Neural cell (in vitro differentiated cells): Measurements from ENCODE around the gene PRKAR1B.

Experiments
- EP300 ChIP-seq: fragments of 450-650 bp; conservative IDR thresholded peaks from 2 replicates; pipeline ENCODE4 v1.6.1; 2014; ENCODE audit warnings: antibody characterized with exemption, mild to moderate bottlenecking, moderate library complexity; ENCODE audit not compliant: poor library complexity, severe bottlenecking
- EZH2 ChIP-seq: fragments of 200-600, 300-800 bp; shearing (Covaris generic), sonication (generic); IDR thresholded peaks from 2 replicates; pipeline ENCODE4 v1.6.1; 2014; ENCODE audit warnings: antibody characterized with exemption, low read length, borderline replicate concordance, mild to moderate bottlenecking; ENCODE audit not compliant: insufficient read depth, poor library complexity, severe bottlenecking
- MXI1 ChIP-seq: fragments of 450-650 bp; conservative IDR thresholded peaks from 2 replicates; pipeline ENCODE4 v1.6.1; 2014; ENCODE audit warnings: antibody characterized with exemption, mild to moderate bottlenecking; ENCODE audit not compliant: poor library complexity, severe bottlenecking
- POLR2AphosphoS5 ChIP-seq: IDR thresholded peaks from 2 replicates; pipeline ENCODE4 v1.6.1; 2012
- RAD21 ChIP-seq: fragments of 450-650 bp; conservative IDR thresholded peaks from 2 replicates; pipeline ENCODE4 v1.6.1; 2014; ENCODE audit warnings: antibody characterized with exemption, mild to moderate bottlenecking, moderate library complexity
- TF ChIP-seq, protein P1 (sequence below): fragments of 450-650 bp; IDR thresholded peaks from 2 replicates; pipeline ENCODE4 v1.5.1; 2014; ENCODE audit warnings: antibody characterized with exemption, mild to moderate bottlenecking, moderate library complexity; ENCODE audit not compliant: poor library complexity, severe bottlenecking
- TF ChIP-seq, protein P2 (sequence below): IDR thresholded peaks from 2 replicates; pipeline ENCODE4 v1.6.1; 2012; ENCODE audit warnings: borderline replicate concordance

- TF ChIP-seq, protein P1, sequence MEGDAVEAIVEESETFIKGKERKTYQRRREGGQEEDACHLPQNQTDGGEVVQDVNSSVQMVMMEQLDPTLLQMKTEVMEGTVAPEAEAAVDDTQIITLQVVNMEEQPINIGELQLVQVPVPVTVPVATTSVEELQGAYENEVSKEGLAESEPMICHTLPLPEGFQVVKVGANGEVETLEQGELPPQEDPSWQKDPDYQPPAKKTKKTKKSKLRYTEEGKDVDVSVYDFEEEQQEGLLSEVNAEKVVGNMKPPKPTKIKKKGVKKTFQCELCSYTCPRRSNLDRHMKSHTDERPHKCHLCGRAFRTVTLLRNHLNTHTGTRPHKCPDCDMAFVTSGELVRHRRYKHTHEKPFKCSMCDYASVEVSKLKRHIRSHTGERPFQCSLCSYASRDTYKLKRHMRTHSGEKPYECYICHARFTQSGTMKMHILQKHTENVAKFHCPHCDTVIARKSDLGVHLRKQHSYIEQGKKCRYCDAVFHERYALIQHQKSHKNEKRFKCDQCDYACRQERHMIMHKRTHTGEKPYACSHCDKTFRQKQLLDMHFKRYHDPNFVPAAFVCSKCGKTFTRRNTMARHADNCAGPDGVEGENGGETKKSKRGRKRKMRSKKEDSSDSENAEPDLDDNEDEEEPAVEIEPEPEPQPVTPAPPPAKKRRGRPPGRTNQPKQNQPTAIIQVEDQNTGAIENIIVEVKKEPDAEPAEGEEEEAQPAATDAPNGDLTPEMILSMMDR, result no peak
- no peak for TF ChIP-seq EZH2
- no peak for TF ChIP-seq RAD21
- TF ChIP-seq, protein P2, sequence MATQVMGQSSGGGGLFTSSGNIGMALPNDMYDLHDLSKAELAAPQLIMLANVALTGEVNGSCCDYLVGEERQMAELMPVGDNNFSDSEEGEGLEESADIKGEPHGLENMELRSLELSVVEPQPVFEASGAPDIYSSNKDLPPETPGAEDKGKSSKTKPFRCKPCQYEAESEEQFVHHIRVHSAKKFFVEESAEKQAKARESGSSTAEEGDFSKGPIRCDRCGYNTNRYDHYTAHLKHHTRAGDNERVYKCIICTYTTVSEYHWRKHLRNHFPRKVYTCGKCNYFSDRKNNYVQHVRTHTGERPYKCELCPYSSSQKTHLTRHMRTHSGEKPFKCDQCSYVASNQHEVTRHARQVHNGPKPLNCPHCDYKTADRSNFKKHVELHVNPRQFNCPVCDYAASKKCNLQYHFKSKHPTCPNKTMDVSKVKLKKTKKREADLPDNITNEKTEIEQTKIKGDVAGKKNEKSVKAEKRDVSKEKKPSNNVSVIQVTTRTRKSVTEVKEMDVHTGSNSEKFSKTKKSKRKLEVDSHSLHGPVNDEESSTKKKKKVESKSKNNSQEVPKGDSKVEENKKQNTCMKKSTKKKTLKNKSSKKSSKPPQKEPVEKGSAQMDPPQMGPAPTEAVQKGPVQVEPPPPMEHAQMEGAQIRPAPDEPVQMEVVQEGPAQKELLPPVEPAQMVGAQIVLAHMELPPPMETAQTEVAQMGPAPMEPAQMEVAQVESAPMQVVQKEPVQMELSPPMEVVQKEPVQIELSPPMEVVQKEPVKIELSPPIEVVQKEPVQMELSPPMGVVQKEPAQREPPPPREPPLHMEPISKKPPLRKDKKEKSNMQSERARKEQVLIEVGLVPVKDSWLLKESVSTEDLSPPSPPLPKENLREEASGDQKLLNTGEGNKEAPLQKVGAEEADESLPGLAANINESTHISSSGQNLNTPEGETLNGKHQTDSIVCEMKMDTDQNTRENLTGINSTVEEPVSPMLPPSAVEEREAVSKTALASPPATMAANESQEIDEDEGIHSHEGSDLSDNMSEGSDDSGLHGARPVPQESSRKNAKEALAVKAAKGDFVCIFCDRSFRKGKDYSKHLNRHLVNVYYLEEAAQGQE, result no peak
- TF ChIP-seq EP300, result no peak
- no peak for TF ChIP-seq MXI1
- no peak for TF ChIP-seq POLR2AphosphoS5
Observed at GRCh38 chr7:621572-622285, 105.4 kb downstream of the PRKAR1B start.
